ENCODE data around the gene MAP3K8. TPM values are rescaled to one million over a fixed set of nuclear protein-coding genes. Genes with fewer than 3 reads are reported as not detected.

Gene MAP3K8
- total and polyA plus RNA-seq, 4 donors, result 37.0 to 77.9 (median 50.5) TPM

DNA sequence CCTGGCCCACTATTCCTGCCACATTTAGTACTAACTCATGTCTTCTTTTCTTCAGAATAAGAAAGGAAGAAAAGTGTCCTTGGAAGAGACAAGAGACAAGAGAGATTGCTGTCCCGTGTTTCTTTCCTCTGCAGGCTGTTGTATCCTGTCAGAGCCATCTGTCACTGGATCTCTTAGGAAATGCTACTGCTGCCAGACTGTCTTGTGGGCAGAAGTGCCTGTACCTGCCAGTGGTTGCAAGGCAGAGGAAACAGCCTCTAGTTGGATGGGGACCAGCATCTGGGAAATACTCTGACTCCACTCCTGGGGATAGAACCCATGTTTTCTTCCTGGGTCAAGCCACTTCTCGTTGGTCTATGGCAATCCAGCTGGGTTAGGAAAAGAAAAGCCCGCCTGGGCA, 16.7 kb upstream of the MAP3K8 start:
- Histone ChIP-seq H3K4me1 (ENCODE audit: control insufficient read depth in 5 of 5, insufficient read depth in 5 of 5, low read length in 5 of 5) (peaks cover 0 to 5% (median 0%) of the 10 kb centered on the region in 5 donors), H3K9ac (ENCODE audit: insufficient read depth in 1 of 2, low read length in 2 of 2) (no peak overlapping the region), H3K27ac (ENCODE audit: low read depth in 1 of 2, low read length in 1 of 2) (no peak overlapping the region), H3K27me3 (ENCODE audit: control insufficient read depth in 3 of 3, insufficient read depth in 3 of 3, low read length in 2 of 3) (no peaks in the 10 kb centered on the region), H3K4me3 (no peak overlapping the region), H3K9me3 (ENCODE audit: control insufficient read depth in 4 of 4, insufficient read depth in 3 of 4, low read length in 3 of 4) (no peaks in the 10 kb centered on the region), H3K36me3 (ENCODE audit: control insufficient read depth in 4 of 4, insufficient read depth in 4 of 4, low read length in 4 of 4) (no peaks in the 10 kb centered on the region)
- no peak for ATAC-seq (ENCODE audit: insufficient read depth, low FRiP score)
- DNase-seq, result no peak
- TF ChIP-seq, protein P1, sequence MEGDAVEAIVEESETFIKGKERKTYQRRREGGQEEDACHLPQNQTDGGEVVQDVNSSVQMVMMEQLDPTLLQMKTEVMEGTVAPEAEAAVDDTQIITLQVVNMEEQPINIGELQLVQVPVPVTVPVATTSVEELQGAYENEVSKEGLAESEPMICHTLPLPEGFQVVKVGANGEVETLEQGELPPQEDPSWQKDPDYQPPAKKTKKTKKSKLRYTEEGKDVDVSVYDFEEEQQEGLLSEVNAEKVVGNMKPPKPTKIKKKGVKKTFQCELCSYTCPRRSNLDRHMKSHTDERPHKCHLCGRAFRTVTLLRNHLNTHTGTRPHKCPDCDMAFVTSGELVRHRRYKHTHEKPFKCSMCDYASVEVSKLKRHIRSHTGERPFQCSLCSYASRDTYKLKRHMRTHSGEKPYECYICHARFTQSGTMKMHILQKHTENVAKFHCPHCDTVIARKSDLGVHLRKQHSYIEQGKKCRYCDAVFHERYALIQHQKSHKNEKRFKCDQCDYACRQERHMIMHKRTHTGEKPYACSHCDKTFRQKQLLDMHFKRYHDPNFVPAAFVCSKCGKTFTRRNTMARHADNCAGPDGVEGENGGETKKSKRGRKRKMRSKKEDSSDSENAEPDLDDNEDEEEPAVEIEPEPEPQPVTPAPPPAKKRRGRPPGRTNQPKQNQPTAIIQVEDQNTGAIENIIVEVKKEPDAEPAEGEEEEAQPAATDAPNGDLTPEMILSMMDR (IDR thresholded peaks at IDR 0.05; ENCODE audit: control extremely low read depth, extremely low read depth), result no peak
- WGBS, 2 donors, result 38 to 64% methylated on average over 3 of the region's 3 CpGs

DNA sequence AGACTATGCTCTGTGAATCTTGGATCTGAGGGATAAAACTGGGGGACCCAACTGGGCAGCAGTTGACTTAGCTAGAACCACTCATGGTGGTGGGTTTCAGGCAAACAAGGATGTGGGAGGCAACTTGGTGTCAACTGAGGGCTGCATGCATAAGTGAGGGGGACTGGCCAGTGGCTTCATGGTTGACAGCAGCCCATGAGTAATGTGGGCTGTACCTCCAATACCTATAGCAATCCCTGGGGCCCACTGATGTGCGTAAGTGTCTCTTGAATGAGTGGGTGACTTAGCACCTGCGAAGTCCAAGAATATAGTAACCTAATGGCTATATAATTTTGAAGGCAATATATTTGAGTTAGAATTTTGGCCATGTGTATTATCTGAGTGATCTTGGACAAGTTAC, 13.7 kb upstream of the MAP3K8 start:
- WGBS, 2 donors, result 95 to 100% methylated on average over 2 of the region's 2 CpGs

GRCh38 chr10:30420766-30421165, 13.2 kb upstream of the MAP3K8 start:
- Histone ChIP-seq H3K4me3 (no peak overlapping the region), H3K36me3 (ENCODE audit: control insufficient read depth in 4 of 4, insufficient read depth in 4 of 4, low read length in 4 of 4) (no peaks in the 10 kb centered on the region), H3K9ac (ENCODE audit: insufficient read depth in 1 of 2, low read length in 2 of 2) (no peak overlapping the region), H3K27ac (ENCODE audit: low read depth in 1 of 2, low read length in 1 of 2) (no peak overlapping the region), H3K9me3 (ENCODE audit: control insufficient read depth in 4 of 4, insufficient read depth in 3 of 4, low read length in 3 of 4) (no peaks in the 10 kb centered on the region), H3K27me3 (ENCODE audit: control insufficient read depth in 3 of 3, insufficient read depth in 3 of 3, low read length in 2 of 3) (no peaks in the 10 kb centered on the region), H3K4me1 (ENCODE audit: control insufficient read depth in 5 of 5, insufficient read depth in 5 of 5, low read length in 5 of 5) (peaks cover 0 to 11% (median 6%) of the 10 kb centered on the region in 5 donors)
- DNase-seq (no peak), ATAC-seq (ENCODE audit: insufficient read depth, low FRiP score) (no peak)
- TF ChIP-seq, protein P1 (IDR thresholded peaks at IDR 0.05; ENCODE audit: control extremely low read depth, extremely low read depth), result no peak
- WGBS, 2 donors, result 45 to 63% methylated on average over 1 of the region's 1 CpG

More for the DNA sequence above, 13.7 kb upstream of the MAP3K8 start:
- Histone ChIP-seq H3K4me1 (ENCODE audit: control insufficient read depth in 5 of 5, insufficient read depth in 5 of 5, low read length in 5 of 5) (peaks cover 0 to 11% (median 6%) of the 10 kb centered on the region in 5 donors), H3K36me3 (ENCODE audit: control insufficient read depth in 4 of 4, insufficient read depth in 4 of 4, low read length in 4 of 4) (no peaks in the 10 kb centered on the region), H3K9me3 (ENCODE audit: control insufficient read depth in 4 of 4, insufficient read depth in 3 of 4, low read length in 3 of 4) (no peaks in the 10 kb centered on the region), H3K9ac (ENCODE audit: insufficient read depth in 1 of 2, low read length in 2 of 2) (no peak overlapping the region), H3K27me3 (ENCODE audit: control insufficient read depth in 3 of 3, insufficient read depth in 3 of 3, low read length in 2 of 3) (no peaks in the 10 kb centered on the region), H3K4me3 (no peak overlapping the region), H3K27ac (ENCODE audit: low read depth in 1 of 2, low read length in 1 of 2) (no peak overlapping the region)
- DNase-seq (no peak), ATAC-seq (ENCODE audit: insufficient read depth, low FRiP score) (no peak)
- TF ChIP-seq, protein P1 (IDR thresholded peaks at IDR 0.05; ENCODE audit: control extremely low read depth, extremely low read depth), result no peak

GRCh38 chr10:30422151-30422695, 11.8 kb upstream of the MAP3K8 start:
- Histone ChIP-seq H3K9ac (ENCODE audit: insufficient read depth in 1 of 2, low read length in 2 of 2) (no peak overlapping the region), H3K27me3 (ENCODE audit: control insufficient read depth in 3 of 3, insufficient read depth in 3 of 3, low read length in 2 of 3) (no peaks in the 10 kb centered on the region), H3K4me1 (ENCODE audit: control insufficient read depth in 5 of 5, insufficient read depth in 5 of 5, low read length in 5 of 5) (peaks cover 0 to 11% (median 6%) of the 10 kb centered on the region in 5 donors), H3K9me3 (ENCODE audit: control insufficient read depth in 4 of 4, insufficient read depth in 3 of 4, low read length in 3 of 4) (no peaks in the 10 kb centered on the region), H3K4me3 (no peak overlapping the region), H3K36me3 (ENCODE audit: control insufficient read depth in 4 of 4, insufficient read depth in 4 of 4, low read length in 4 of 4) (no peaks in the 10 kb centered on the region), H3K27ac (ENCODE audit: low read depth in 1 of 2, low read length in 1 of 2) (no peak overlapping the region)
- TF ChIP-seq, protein P1 (IDR thresholded peaks at IDR 0.05; ENCODE audit: control extremely low read depth, extremely low read depth), result no peak
- 29 to 72% methylated on average over 7 of the region's 7 CpGs for WGBS, 2 donors
- DNase-seq (no peak), ATAC-seq (ENCODE audit: insufficient read depth, low FRiP score) (no peak)
